GM12878 (cell line): Measurements from ENCODE around the gene HOXD13. TPM values are rescaled to one million over a fixed set of nuclear protein-coding genes. Genes with fewer than 3 reads are reported as not detected.

Experiments
- ATAC-seq: fragments of 200-7000 bp; cut with Tn5 transposase; 3 replicates; pipeline ENCODE4 v1.9.1; 2020; ENCODE audit warnings: mild to moderate bottlenecking, moderate library complexity
- BruUV-seq: library from RNA; stranded (reverse); fragments of 400-500 nt; replicated peaks from 2 replicates; lab custom pipeline; 2021; lab: Mats Ljungman, UMichigan
- CTCF ChIA-PET: fragments of 300-600 bp; sonication (Branson Sonifier 250); formaldehyde crosslinking; extraction: SDS; loops from one replicate; lab custom pipeline; 2021; ENCODE audit warnings: inconsistent platforms; lab: Yijun Ruan, JAX
- POLR2A ChIA-PET: fragments of 350-600 bp; formaldehyde crosslinking; extraction: SDS; loops from one replicate; lab custom pipeline; 2021; ENCODE audit warnings: inconsistent platforms; lab: Charles Lee
- RAD21 ChIA-PET: fragments of 300-600 bp; sonication (Branson Sonifier 250); formaldehyde crosslinking; loops from one replicate; lab custom pipeline; 2023; ENCODE audit warnings: antibody characterized with exemption; ENCODE audit not compliant: unreplicated experiment; lab: Charles Lee
- SMC1A ChIA-PET: fragments of 300-600 bp; sonication (Branson Sonifier 250); formaldehyde crosslinking; loops from one replicate; lab custom pipeline; 2023; ENCODE audit not compliant: unreplicated experiment, uncharacterized antibody; lab: Charles Lee
- DNase-seq: peaks from one replicate; pipeline ENCODE4 v3.0.0-alpha.2; 2011; ENCODE audit warnings: low read depth, low spot score
- FAIRE-seq: peaks from 3 replicates; lab custom pipeline; 2011; peaks lifted over from hg19 to GRCh38; lab: Jason Lieb, UNC
- H2AFZ ChIP-seq: 2 replicates; pipeline ENCODE4 v1.6.0; 2011; ENCODE audit warnings: low read depth, low read length, control low read depth; ENCODE audit not compliant: control insufficient read depth
- H3K27ac ChIP-seq: 2 replicates; pipeline ENCODE4 v1.5.1; 2011; ENCODE audit warnings: control low read depth; ENCODE audit not compliant: control insufficient read depth, insufficient read depth
- H3K27me3 ChIP-seq, 2 experiments: replicated peaks in 1 of 2; 2 replicates each; pipeline versions ENCODE4 v1.6.0 to v1.6.1; 2011; ENCODE audit warnings: low read length in 1 of 2; ENCODE audit not compliant: control insufficient read depth in 2 of 2, insufficient read depth in 2 of 2
- H3K36me3 ChIP-seq, 2 experiments: 2 replicates each; pipeline ENCODE4 v1.5.1; 2011; ENCODE audit warnings: low read length in 1 of 2; ENCODE audit not compliant: control insufficient read depth in 2 of 2, insufficient read depth in 2 of 2
- H3K4me1 ChIP-seq: 2 replicates; pipeline ENCODE4 v1.6.1; 2011; ENCODE audit warnings: mild to moderate bottlenecking, low read length, moderate library complexity, mixed read lengths; ENCODE audit not compliant: control insufficient read depth, insufficient read depth
- H3K4me2 ChIP-seq: 2 replicates; pipeline ENCODE4 v1.6.0; 2011; ENCODE audit warnings: control low read depth; ENCODE audit not compliant: control insufficient read depth, insufficient read depth
- H3K4me3 ChIP-seq: fragments of 200-600 bp; sonication (generic); 2 replicates; pipeline ENCODE4 v1.5.1; 2016
- H3K79me2 ChIP-seq: 2 replicates; pipeline ENCODE4 v1.6.0; 2011; ENCODE audit warnings: low read length; ENCODE audit not compliant: control insufficient read depth, insufficient read depth
- H3K9ac ChIP-seq: 2 replicates; pipeline ENCODE4 v1.8.0; 2011; ENCODE audit warnings: low read length, control low read depth, mixed read lengths; ENCODE audit not compliant: control insufficient read depth, insufficient read depth
- H3K9me3 ChIP-seq: replicated peaks from 3 replicates; pipeline ENCODE4 v1.5.1; 2011; ENCODE audit warnings: mild to moderate bottlenecking, low read length; ENCODE audit not compliant: control insufficient read depth, insufficient read depth
- H4K20me1 ChIP-seq: 2 replicates; pipeline ENCODE4 v1.6.0; 2011; ENCODE audit not compliant: control insufficient read depth, insufficient read depth
- CHD1 ChIP-seq: IDR thresholded peaks from 2 replicates; pipeline ENCODE4 v1.6.1; 2012; ENCODE audit warnings: low read depth, low read length, improper control_type of control experiment
- CREB1 ChIP-seq: IDR thresholded peaks from 2 replicates; pipeline ENCODE4 v1.6.1; 2012; ENCODE audit warnings: low read depth, mild to moderate bottlenecking, inconsistent platforms
- EGR1 ChIP-seq, 2 experiments: IDR thresholded peaks; 1 replicate in 1 of 2; 2 replicates in 1 of 2; pipeline ENCODE4 v1.6.1; 2011 to 2012; ENCODE audit warnings: low read depth in 2 of 2, low read length in 2 of 2, borderline replicate concordance in 1 of 2, mild to moderate bottlenecking in 1 of 2, moderate library complexity in 1 of 2
- ESRRA ChIP-seq: IDR thresholded peaks from 2 replicates; pipeline ENCODE4 v1.6.1; 2012; ENCODE audit warnings: mild to moderate bottlenecking, low read length, improper control_type of control experiment
- FOS ChIP-seq: IDR thresholded peaks from 3 replicates; pipeline ENCODE4 v1.6.1; 2011; ENCODE audit warnings: borderline replicate concordance; ENCODE audit not compliant: insufficient read length; ENCODE audit errors: extremely low read depth
- HDAC6 ChIP-seq: fragments of 200-600 bp; sonication (generic); IDR thresholded peaks from one replicate; pipeline ENCODE4 v1.8.0; 2017; ENCODE audit warnings: antibody characterized with exemption; ENCODE audit not compliant: unreplicated experiment
- HDGF ChIP-seq: fragments of 450-650 bp; IDR thresholded peaks from 2 replicates; pipeline ENCODE4 v1.6.1; 2016; ENCODE audit warnings: antibody characterized with exemption
- IRF4 ChIP-seq: IDR thresholded peaks from 2 replicates; pipeline ENCODE4 v1.6.1; 2011; ENCODE audit warnings: low read depth, low read length
- NBN ChIP-seq: fragments of 450-650 bp; IDR thresholded peaks from 2 replicates; pipeline ENCODE4 v1.6.1; 2016
- NR2F1 ChIP-seq: fragments of 450-650 bp; conservative IDR thresholded peaks from 2 replicates; pipeline ENCODE4 v1.6.1; 2017; ENCODE audit warnings: mild to moderate bottlenecking
- PBX3 ChIP-seq: IDR thresholded peaks from 2 replicates; pipeline ENCODE4 v1.6.1; 2011; ENCODE audit warnings: mild to moderate bottlenecking, low read depth, low read length, moderate library complexity; ENCODE audit not compliant: insufficient replicate concordance
- RAD51 ChIP-seq: fragments of 450-650 bp; IDR thresholded peaks from 2 replicates; pipeline ENCODE4 v1.6.1; 2016; ENCODE audit warnings: moderate library complexity, mild to moderate bottlenecking, inconsistent platforms
- TARDBP ChIP-seq: IDR thresholded peaks from 2 replicates; pipeline ENCODE4 v1.6.1; 2016; ENCODE audit warnings: borderline replicate concordance
- ZNF207 ChIP-seq: fragments of 450-650 bp; IDR thresholded peaks from 2 replicates; pipeline ENCODE4 v1.6.1; 2014; ENCODE audit warnings: antibody characterized with exemption, mild to moderate bottlenecking, borderline replicate concordance
- ZNF274 ChIP-seq: IDR thresholded peaks from one replicate; pipeline ENCODE4 v1.8.0; 2011; ENCODE audit not compliant: insufficient read length, insufficient read depth
- WGBS: methylation state at CpG from one replicate; pipeline ENCODE4 v1.1.6; 2016; ENCODE audit warnings: low lambda C conversion rate; ENCODE audit not compliant: insufficient replicate concordance, insufficient coverage; ENCODE audit errors: missing lambda C conversion rate; 5-methylcytosine and 5-hydroxymethylcytosine counted together
- in situ Hi-C: fragments of 300-500 bp; cut with MboI; formaldehyde crosslinking; loops from 9 replicates; pipeline ENCODE4 v1.14.3; 2018; ENCODE audit warnings: mixed read lengths
- intact Hi-C: fragments of 100-400 bp; cut with micrococcal nuclease; formaldehyde crosslinking; loops from one replicate; pipeline ENCODE4 v1.14.2; 2022; ENCODE audit not compliant: unreplicated experiment
- polyA plus RNA-seq, 11 experiments: library from polyadenylated mRNA; depleted of rRNA in 4 of 11; unstranded in 6 of 11; stranded (reverse) in 5 of 11; fragments of >200 nt; fragmentation: Nextera tagmentation in 4 of 11; fragmentation: Illumina TruSeq in 1 of 11; extraction: Ambion mirVana in 4 of 11; extraction: Trizol in 1 of 11; gene quantifications; 1 replicate in 1 of 11; 2 replicates in 10 of 11; pipeline versions ENCODE4 v1.2.1 to v1.2.3, GENCODE V29; 2011 to 2016; ENCODE audit warnings: inconsistent platforms in 2 of 11, missing spikeins in 2 of 11, low read depth in 1 of 11
- total RNA-seq, 4 experiments: library from RNA; depleted of rRNA in 3 of 4; stranded (reverse); fragments of >200 nt in 3 of 4; fragmentation: Illumina TruSeq in 1 of 4; extraction: Trizol in 1 of 4; gene quantifications; 2 replicates each; pipeline versions ENCODE4 v1.2.1 to v1.2.3, GENCODE V29; 2013 to 2021
- TF ChIP-seq, protein P1 (sequence below): fragments of 450-650 bp; IDR thresholded peaks from 2 replicates; pipeline ENCODE4 v1.6.1; 2017; ENCODE audit warnings: borderline replicate concordance
- TF ChIP-seq, protein P2 (sequence below): IDR thresholded peaks from 2 replicates; pipeline ENCODE4 v1.6.1; 2012; ENCODE audit warnings: improper control_type of control experiment, low read depth, low read length; ENCODE audit not compliant: insufficient replicate concordance

HOXD13 gene
- total and polyA plus RNA-seq, 10 of the 15 experiments (the other 5 are each of a cell fraction or from before 2014, with no cell fraction given): not detected

DNA sequence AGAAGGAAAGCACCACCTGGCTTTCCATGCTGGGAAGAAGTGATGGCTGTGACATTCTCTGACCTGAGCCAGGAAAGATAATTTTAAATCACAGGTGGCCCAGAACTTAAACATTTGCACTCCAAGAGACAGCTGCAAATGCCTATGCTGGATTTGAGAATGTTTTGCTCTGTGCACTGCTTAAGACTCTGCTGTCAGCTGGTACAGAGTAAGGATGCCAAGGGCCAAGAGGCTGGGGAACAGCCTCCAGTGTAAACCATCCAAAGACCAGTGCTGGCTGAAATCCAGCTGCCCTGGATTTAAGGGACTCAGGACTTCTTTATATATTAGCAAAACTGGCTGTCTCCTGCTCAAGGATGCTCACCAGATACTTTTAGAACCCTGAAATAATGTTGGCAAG is 40.9 kb downstream of the HOXD13 start (continued):
- TF ChIP-seq IRF4: no peak
- TF ChIP-seq FOS: no peak
- no peak for TF ChIP-seq CHD1

DNA sequence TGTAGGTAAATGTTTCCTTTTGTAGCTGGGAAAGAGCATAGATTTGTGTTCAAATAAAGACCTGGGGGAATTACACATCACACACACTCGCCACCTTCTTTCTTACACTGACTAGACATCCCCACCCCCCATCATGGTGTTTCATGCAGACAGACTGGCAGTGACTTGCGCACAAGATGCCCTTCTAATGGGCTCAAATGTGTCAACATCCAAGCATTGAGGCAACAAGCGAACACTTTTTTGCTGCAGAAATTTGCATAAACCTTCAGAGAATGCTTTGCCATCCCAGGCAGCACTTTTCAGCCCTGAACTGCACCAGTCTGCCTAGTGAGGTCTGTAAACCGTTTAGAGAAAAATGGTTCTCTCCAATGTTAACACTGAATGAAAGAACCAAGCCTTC is 41.5 kb downstream of the HOXD13 start:
- H4K20me1 ChIP-seq: no peaks in the 10 kb centered on the region
- no peaks in the 10 kb centered on the region for H3K79me2 ChIP-seq
- intact Hi-C loops: no loop called here
- H3K9ac ChIP-seq: no peak overlapping the region
- no peaks in the 10 kb centered on the region; the same call in 2 of the 3 replicates for H3K9me3 ChIP-seq
- 13% methylated on average over 4 of the region's 4 CpGs for WGBS
- POLR2A ChIA-PET: no interaction called here
- FAIRE-seq: no peak
- no peak overlapping the region for H2AFZ ChIP-seq
- peaks cover 7 to 26% of the 10 kb centered on the region in 2 experiments for H3K27me3 ChIP-seq
- TF ChIP-seq CREB1: no peak
- no peak for TF ChIP-seq HDAC6
- TF ChIP-seq RAD51: no peak
- TF ChIP-seq, protein P1, sequence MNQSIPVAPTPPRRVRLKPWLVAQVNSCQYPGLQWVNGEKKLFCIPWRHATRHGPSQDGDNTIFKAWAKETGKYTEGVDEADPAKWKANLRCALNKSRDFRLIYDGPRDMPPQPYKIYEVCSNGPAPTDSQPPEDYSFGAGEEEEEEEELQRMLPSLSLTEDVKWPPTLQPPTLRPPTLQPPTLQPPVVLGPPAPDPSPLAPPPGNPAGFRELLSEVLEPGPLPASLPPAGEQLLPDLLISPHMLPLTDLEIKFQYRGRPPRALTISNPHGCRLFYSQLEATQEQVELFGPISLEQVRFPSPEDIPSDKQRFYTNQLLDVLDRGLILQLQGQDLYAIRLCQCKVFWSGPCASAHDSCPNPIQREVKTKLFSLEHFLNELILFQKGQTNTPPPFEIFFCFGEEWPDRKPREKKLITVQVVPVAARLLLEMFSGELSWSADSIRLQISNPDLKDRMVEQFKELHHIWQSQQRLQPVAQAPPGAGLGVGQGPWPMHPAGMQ: no peak
- no peak for TF ChIP-seq HDGF
- no peak for TF ChIP-seq ZNF207
- TF ChIP-seq TARDBP: no peak
- TF ChIP-seq PBX3: no peak
- TF ChIP-seq EGR1 (IDR thresholded peaks at IDR 0.05; ENCODE audit: borderline replicate concordance in 1 of 2, low read depth in 2 of 2, low read length in 2 of 2): no peak
- TF ChIP-seq NR2F1: no peak
- TF ChIP-seq ESRRA: no peak
- TF ChIP-seq, protein P2, sequence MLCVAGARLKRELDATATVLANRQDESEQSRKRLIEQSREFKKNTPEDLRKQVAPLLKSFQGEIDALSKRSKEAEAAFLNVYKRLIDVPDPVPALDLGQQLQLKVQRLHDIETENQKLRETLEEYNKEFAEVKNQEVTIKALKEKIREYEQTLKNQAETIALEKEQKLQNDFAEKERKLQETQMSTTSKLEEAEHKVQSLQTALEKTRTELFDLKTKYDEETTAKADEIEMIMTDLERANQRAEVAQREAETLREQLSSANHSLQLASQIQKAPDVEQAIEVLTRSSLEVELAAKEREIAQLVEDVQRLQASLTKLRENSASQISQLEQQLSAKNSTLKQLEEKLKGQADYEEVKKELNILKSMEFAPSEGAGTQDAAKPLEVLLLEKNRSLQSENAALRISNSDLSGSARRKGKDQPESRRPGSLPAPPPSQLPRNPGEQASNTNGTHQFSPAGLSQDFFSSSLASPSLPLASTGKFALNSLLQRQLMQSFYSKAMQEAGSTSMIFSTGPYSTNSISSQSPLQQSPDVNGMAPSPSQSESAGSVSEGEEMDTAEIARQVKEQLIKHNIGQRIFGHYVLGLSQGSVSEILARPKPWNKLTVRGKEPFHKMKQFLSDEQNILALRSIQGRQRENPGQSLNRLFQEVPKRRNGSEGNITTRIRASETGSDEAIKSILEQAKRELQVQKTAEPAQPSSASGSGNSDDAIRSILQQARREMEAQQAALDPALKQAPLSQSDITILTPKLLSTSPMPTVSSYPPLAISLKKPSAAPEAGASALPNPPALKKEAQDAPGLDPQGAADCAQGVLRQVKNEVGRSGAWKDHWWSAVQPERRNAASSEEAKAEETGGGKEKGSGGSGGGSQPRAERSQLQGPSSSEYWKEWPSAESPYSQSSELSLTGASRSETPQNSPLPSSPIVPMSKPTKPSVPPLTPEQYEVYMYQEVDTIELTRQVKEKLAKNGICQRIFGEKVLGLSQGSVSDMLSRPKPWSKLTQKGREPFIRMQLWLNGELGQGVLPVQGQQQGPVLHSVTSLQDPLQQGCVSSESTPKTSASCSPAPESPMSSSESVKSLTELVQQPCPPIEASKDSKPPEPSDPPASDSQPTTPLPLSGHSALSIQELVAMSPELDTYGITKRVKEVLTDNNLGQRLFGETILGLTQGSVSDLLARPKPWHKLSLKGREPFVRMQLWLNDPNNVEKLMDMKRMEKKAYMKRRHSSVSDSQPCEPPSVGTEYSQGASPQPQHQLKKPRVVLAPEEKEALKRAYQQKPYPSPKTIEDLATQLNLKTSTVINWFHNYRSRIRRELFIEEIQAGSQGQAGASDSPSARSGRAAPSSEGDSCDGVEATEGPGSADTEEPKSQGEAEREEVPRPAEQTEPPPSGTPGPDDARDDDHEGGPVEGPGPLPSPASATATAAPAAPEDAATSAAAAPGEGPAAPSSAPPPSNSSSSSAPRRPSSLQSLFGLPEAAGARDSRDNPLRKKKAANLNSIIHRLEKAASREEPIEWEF: no peak
- TF ChIP-seq ZNF274: no peak
- no peak for TF ChIP-seq NBN
- TF ChIP-seq FOS: no peak
- TF ChIP-seq, all 136 proteins: peak for 0
- no peak for ATAC-seq
- DNase-seq: no peak
- Histone ChIP-seq H3K4me1 (no peaks in the 10 kb centered on the region), H3K4me2 (no peak overlapping the region), H3K36me3 (no peaks in the 10 kb centered on the region), H3K27ac (no peak overlapping the region), H3K4me3 (no peak overlapping the region)
- no TSS peak for BruUV-seq
- RAD21 ChIA-PET: interaction anchor here (0.6 to 0.8 kb wide), 2 partner anchors 504 to 520 kb away, joined by 3 to 5 read pairs; no protein-coding TSS in a partner anchor
- in situ Hi-C loops: loop anchor here (25.0 kb wide), 1 partner anchor 1203 kb away; no protein-coding TSS in a partner anchor
- CTCF ChIA-PET: interaction anchor here (0.8 kb wide), 1 partner anchor 518 kb away, joined by 4 read pairs; no protein-coding TSS in a partner anchor
- SMC1A ChIA-PET: interaction anchor here (0.9 to 3.2 kb wide), 2 partner anchors 420 to 1014 kb away, joined by 3 to 13 read pairs; no protein-coding TSS in a partner anchor
